ENCODE data around the gene TIPRL.
"Not testable (repeated sequence)": the region's sequence is repeated elsewhere in the genome, so short reads cannot be mapped to it uniquely, and the experiment has no call there.

The TIPRL gene

GRCh38 chr1:168159251-168159650 is 19.5 kb upstream of the TIPRL start:
- no peak for DNase-seq (ENCODE audit: low spot score)

GRCh38 chr1:168159979-168160378 is 18.8 kb upstream of the TIPRL start:
- DNase-seq (ENCODE audit: low spot score), result no peak

- no peak for DNase-seq (ENCODE audit: low spot score)
These were observed 17.3 kb upstream of the TIPRL start for GRCh38 chr1:168161459-168161858.

- DNase-seq (ENCODE audit: low spot score), result no peak
These were observed 15.1 kb upstream of the TIPRL start for GRCh38 chr1:168163670-168164069.

GRCh38 chr1:168164771-168165170 is 14.0 kb upstream of the TIPRL start:
- DNase-seq (ENCODE audit: low spot score), result no peak

GRCh38 chr1:168167806-168168205 is 11.0 kb upstream of the TIPRL start:
- DNase-seq (ENCODE audit: low spot score), result no peak

- no peak for DNase-seq (ENCODE audit: low spot score)
These were observed 7.9 kb upstream of the TIPRL start for GRCh38 chr1:168170564-168171508.

- DNase-seq (ENCODE audit: low spot score), result no peak
These were observed 6.4 kb upstream of the TIPRL start for GRCh38 chr1:168172250-168172915.

- no peak for DNase-seq (ENCODE audit: low spot score)
These were observed 530 bp upstream of the TIPRL start for GRCh38 chr1:168178227-168178637.

GRCh38 chr1:168179438-168180147 is 831 bp downstream of the TIPRL start:
- no peak for DNase-seq (ENCODE audit: low spot score)

GRCh38 chr1:168180148-168180524 is 1.4 kb downstream of the TIPRL start:
- no peak for DNase-seq (ENCODE audit: low spot score)

GRCh38 chr1:168181063-168181720 is 2.4 kb downstream of the TIPRL start:
- DNase-seq (ENCODE audit: low spot score), result not testable (repeated sequence)

- no peak for DNase-seq (ENCODE audit: low spot score)
These were observed 8.4 kb downstream of the TIPRL start for GRCh38 chr1:168187177-168187576.

- no peak for DNase-seq (ENCODE audit: low spot score)
These were observed 11.6 kb downstream of the TIPRL start for GRCh38 chr1:168190403-168190802.

GRCh38 chr1:168195199-168196135 is 16.7 kb downstream of the TIPRL start:
- DNase-seq (ENCODE audit: low spot score), result no peak

GRCh38 chr1:168199056-168199455 is 20.3 kb downstream of the TIPRL start:
- DNase-seq (ENCODE audit: low spot score), result no peak

- no peak for DNase-seq (ENCODE audit: low spot score)
These were observed 24.3 kb downstream of the TIPRL start for GRCh38 chr1:168202941-168203654.

GRCh38 chr1:168206111-168206510 is 27.3 kb downstream of the TIPRL start:
- no peak for DNase-seq (ENCODE audit: low spot score)

GRCh38 chr1:168207673-168208072 is 28.9 kb downstream of the TIPRL start:
- DNase-seq (ENCODE audit: low spot score), result not testable (repeated sequence)

GRCh38 chr1:168210312-168210711 is 31.6 kb downstream of the TIPRL start:
- DNase-seq (ENCODE audit: low spot score), result no peak
